HEK293 (cell line): ENCODE measurements around the gene MED8.

Experiments
- PRDM2 ChIP-seq: fragments of 450-650 bp; formaldehyde crosslinking; IDR thresholded peaks from 2 replicates; pipeline ENCODE4 v1.5.1; 2016; ENCODE audit warnings: missing biosample characterization, missing genetic modification characterization, borderline replicate concordance

The MED8 gene

GRCh38 chr1:43334453-43335205 lies 55.0 kb downstream of the MED8 start (continued):
- no peak for TF ChIP-seq PRDM2 (tag by site-specific recombination)
